Activated CD8-positive, alpha-beta memory T cell treated with anti-CD3 and anti-CD28 coated beads, Interleukin-2, amount 10 ng/mL, durations not matched to agents 7 days and 5 days (primary cell): ENCODE measurements around the gene HHAT. TPM values are rescaled to one million over a fixed set of nuclear protein-coding genes. Genes with fewer than 3 reads are reported as not detected.

Experiments
- ATAC-seq: fragments of 150-1000 bp; cut with Tn5 transposase; one replicate; pipeline ENCODE4 v1.10.0; 2021; ENCODE audit warnings: moderate library complexity
- CTCF ChIA-PET: fragments of 350-600 bp; sonication (Branson Sonifier 250); formaldehyde crosslinking; loops from one replicate; lab custom pipeline; 2021; ENCODE audit warnings: antibody characterized with exemption; lab: Charles Lee
- DNase-seq: peaks from one replicate; pipeline ENCODE4 v3.0.0-alpha.2; 2020
- H3K27ac Mint-ChIP-seq: one replicate; pipeline ENCODE4 v1.8.0; 2021; ENCODE audit warnings: mild to moderate bottlenecking, mixed read lengths
- H3K27me3 Mint-ChIP-seq: one replicate; pipeline ENCODE4 v1.8.0; 2021; ENCODE audit warnings: mixed read lengths
- H3K36me3 Mint-ChIP-seq: one replicate; pipeline ENCODE4 v1.8.0; 2021; ENCODE audit warnings: mild to moderate bottlenecking, mixed read lengths
- H3K4me1 Mint-ChIP-seq: one replicate; pipeline ENCODE4 v1.8.0; 2021; ENCODE audit warnings: mixed read lengths
- H3K4me3 Mint-ChIP-seq: one replicate; pipeline ENCODE4 v1.8.0; 2021; ENCODE audit warnings: mild to moderate bottlenecking, moderate library complexity, mixed read lengths
- H3K9me3 Mint-ChIP-seq: one replicate; pipeline ENCODE4 v1.8.0; 2022; ENCODE audit warnings: low read depth, mixed read lengths
- total RNA-seq, 2 experiments: library from RNA; stranded (reverse); gene quantifications; one replicate each; pipeline ENCODE4 v1.2.3, GENCODE V29; 2021

Gene HHAT
- total RNA-seq, 2 experiments from 2014 or later: 0.23 to 0.64 TPM

DNA sequence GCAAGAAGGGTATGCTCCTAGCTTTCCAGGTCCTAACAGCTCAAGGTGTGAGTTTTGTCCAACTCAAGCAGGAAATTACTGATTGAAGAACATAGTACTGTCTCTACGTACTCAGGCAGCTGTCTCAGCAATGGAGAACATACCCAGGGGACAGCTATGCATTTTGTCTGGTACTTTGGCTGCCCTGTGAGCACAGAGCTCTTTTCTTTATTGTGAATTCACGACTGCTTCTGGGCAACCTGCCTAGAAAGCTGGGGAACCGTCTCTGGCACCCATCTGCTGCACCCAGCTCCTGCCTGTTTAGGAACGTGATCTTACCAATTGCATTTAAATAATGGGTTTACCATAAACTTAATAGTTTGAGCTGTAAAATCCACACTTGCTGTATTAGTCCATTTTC is 258.1 kb downstream of the HHAT start:
- Mint-ChIP-seq H3K36me3 (no peaks in the 10 kb centered on the region), H3K9me3 (no peaks in the 10 kb centered on the region), H3K4me1 (peaks cover 10% of the 10 kb centered on the region), H3K27ac (no peak overlapping the region), H3K27me3 (no peaks in the 10 kb centered on the region), H3K4me3 (no peak overlapping the region)
- no peak for DNase-seq
- ATAC-seq: no peak
- CTCF ChIA-PET: interaction anchor here (1.2 to 7.4 kb wide), 3 partner anchors 363 to 547 kb away, joined by 3 to 69 read pairs (median 3); partner anchors contain the start of gene KCNH1

DNA sequence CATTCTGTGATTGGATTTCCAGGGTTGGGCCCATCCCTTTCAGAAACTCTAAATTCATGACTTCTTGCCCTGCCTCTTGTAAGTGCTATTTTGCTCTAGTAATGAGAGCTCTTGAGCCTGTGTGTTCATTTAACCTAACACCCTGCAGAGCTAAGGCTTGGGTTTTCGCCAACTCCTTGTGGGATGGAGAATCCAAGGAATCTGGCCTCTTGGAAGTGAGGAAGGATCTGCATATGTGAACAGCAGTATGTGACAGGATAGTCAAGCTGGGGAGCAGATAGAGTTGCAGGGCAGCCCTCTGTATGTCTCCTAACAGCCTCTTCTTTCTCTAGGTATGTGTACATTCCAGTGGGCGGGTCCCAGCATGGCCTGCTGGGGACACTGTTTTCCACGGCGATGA is 258.9 kb downstream of the HHAT start:
- ATAC-seq (no peak), DNase-seq (no peak)
- H3K27ac Mint-ChIP-seq: no peak overlapping the region
- no peak overlapping the region for H3K4me3 Mint-ChIP-seq
- no peaks in the 10 kb centered on the region for H3K27me3 Mint-ChIP-seq
- CTCF ChIA-PET: interaction anchor here (7.4 kb wide), 1 partner anchor 546 kb away, joined by 69 read pairs; the partner anchor contains the start of gene KCNH1
- H3K4me1 Mint-ChIP-seq: peaks cover 2% of the 10 kb centered on the region
- H3K9me3 Mint-ChIP-seq: no peaks in the 10 kb centered on the region
- no peaks in the 10 kb centered on the region for H3K36me3 Mint-ChIP-seq

DNA sequence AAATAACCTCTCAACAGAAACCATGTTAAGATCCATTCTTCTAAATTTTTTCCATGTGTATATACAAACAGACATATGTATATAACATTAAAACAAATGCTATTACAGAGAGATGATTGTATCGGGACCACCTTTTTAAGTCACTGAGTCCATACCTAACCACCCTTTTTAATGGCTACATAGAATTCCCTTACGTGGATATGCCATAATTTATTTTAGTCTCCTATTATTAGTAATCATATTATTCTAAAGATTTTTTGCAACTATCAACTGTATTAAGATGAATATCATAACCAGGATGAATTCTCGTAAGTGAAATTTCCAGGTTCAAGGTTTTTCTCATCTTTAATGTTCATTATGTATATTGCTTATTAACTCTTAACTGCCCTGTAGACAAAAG is 259.7 kb downstream of the HHAT start:
- H3K36me3 Mint-ChIP-seq: no peaks in the 10 kb centered on the region
- CTCF ChIA-PET: interaction anchor here (1.5 kb wide), 1 partner anchor 546 kb away, joined by 5 read pairs; the partner anchor contains the start of gene KCNH1
- no peak for ATAC-seq

DNA sequence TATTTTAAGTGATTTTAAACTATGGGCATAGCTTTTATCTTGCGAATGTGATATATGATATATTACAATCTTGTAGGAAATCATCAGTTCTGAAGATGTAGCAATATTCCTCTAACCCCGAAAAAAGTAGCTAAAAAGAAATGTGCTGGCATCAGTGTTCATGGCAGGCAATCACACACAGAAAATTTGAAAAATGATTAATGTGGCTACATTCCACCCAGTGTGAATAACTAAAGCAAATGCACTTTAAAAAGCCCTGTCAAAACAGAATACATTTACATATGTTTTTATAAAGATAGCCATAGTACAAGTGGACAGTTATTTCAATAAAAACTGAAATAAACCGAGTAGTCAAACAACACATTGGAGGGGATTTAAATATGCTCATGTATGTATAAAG is 260.2 kb downstream of the HHAT start:
- Mint-ChIP-seq H3K4me1 (no peaks in the 10 kb centered on the region), H3K4me3 (no peak overlapping the region), H3K27ac (no peak overlapping the region), H3K36me3 (no peaks in the 10 kb centered on the region), H3K9me3 (no peaks in the 10 kb centered on the region), H3K27me3 (no peaks in the 10 kb centered on the region)
- DNase-seq (no peak), ATAC-seq (no peak)
- CTCF ChIA-PET: interaction anchor here (0.7 to 1.5 kb wide), 2 partner anchors 215 to 545 kb away, joined by 3 to 5 read pairs; partner anchors contain the start of gene KCNH1

More for the DNA sequence above, 259.7 kb downstream of the HHAT start:
- Mint-ChIP-seq H3K27ac (no peak overlapping the region), H3K27me3 (no peaks in the 10 kb centered on the region), H3K4me1 (no peaks in the 10 kb centered on the region), H3K9me3 (no peaks in the 10 kb centered on the region), H3K4me3 (no peak overlapping the region)
- DNase-seq: no peak

DNA sequence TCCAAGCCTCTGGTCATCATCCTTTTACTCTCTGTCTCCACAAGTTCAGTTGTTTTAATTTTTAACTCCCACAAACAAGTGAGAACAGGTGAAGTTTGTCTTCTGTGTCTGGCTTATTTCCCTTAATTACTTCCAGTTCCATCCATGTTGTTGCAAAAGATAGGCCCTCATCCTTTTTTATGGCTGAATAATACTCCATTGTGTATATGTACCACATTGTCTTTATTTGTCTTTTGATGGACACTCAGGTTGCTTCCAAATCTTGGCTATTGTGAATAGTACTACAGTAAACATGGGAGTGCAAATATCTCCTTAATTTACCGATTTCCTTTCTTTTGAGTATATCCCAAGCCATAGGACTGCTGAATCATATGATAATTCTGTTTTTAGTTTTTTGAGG is 262.5 kb downstream of the HHAT start:
- Mint-ChIP-seq H3K36me3 (no peaks in the 10 kb centered on the region), H3K27ac (no peak overlapping the region), H3K4me3 (no peak overlapping the region), H3K27me3 (no peaks in the 10 kb centered on the region), H3K4me1 (no peaks in the 10 kb centered on the region), H3K9me3 (no peaks in the 10 kb centered on the region)
- DNase-seq (no peak), ATAC-seq (no peak)
- CTCF ChIA-PET: interaction anchor here (1.1 kb wide), 1 partner anchor 24 kb away, joined by 3 read pairs; no protein-coding TSS in a partner anchor

DNA sequence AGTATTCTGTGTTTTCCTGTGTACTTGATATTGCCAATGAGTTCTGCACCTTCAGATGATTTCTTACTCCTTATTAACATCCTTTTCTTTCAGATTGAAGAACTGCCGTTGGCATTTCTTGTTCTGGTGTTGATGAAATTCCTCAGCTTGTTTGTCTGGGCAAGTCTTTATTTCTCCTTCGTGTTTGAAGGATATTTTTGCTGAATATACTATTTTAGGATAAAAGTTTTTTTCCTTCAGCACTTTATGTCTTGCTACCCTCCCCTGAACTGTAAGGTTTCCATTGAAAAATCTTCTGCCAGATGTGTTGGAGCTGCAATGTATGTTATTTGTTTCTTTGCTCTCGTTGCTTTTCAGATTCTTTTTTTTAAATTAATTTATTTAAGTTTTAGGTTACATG is 265.9 kb downstream of the HHAT start:
- CTCF ChIA-PET: no interaction called here
- H3K4me3 Mint-ChIP-seq: no peak overlapping the region
- ATAC-seq: no peak

DNA sequence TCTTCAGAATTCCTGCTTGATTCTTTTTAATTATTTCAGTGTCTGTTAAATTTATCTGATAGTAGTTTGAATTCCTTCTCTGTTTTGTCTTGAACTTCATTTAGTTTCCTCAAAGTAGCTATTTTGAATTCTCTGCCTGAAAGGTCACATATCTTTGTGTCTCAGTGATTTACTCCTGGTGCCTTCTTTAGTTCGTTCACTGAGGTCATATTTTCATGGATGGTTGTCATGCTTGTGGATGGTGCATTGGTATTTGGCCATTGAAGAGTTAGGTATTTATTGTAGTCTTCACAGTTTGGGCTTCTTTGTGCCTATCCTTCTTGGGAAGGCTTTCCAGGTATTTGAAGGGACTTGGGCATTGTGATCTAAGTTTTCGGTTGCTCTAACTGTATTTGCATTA is 267.9 kb downstream of the HHAT start:
- no peak for ATAC-seq
- Mint-ChIP-seq H3K9me3 (no peaks in the 10 kb centered on the region), H3K4me3 (no peak overlapping the region), H3K36me3 (no peaks in the 10 kb centered on the region), H3K27me3 (no peaks in the 10 kb centered on the region), H3K27ac (no peak overlapping the region), H3K4me1 (peaks cover 5% of the 10 kb centered on the region)
- CTCF ChIA-PET: no interaction called here
- DNase-seq: no peak

More for the DNA sequence above, 265.9 kb downstream of the HHAT start:
- no peak for DNase-seq
- Mint-ChIP-seq H3K27ac (no peak overlapping the region), H3K4me1 (peaks cover 5% of the 10 kb centered on the region), H3K27me3 (no peaks in the 10 kb centered on the region), H3K9me3 (no peaks in the 10 kb centered on the region), H3K36me3 (no peaks in the 10 kb centered on the region)

DNA sequence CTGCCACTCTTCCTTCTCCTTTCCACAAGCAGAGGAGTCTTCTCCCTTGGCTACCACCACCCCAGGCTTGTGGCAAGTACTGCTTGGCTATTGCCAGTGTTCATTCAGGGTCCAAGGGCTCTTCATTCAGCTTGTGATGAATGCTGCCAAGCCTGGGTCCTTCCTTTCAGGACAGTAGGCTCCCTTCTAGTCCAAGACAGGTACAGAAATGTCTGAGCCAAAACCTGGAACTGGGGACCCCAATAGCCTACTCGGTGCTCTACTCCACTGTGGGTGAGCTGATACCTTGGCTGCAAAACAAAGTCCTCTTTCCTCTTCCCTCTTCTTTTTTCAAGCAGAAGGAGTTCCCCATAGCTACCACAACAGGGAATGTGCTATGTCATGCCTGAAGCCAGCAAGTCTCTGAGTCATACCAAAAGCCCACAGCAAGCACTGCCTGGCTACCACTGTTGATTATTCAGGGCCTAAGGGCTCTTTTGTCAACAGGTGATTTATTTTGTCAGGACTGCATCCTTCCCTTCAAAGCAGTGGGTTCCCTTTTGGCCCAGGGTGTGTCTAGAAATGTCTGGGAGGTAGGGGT is 268.9 kb downstream of the HHAT start:
- H3K9me3 Mint-ChIP-seq: peaks cover 2% of the 10 kb centered on the region

DNA sequence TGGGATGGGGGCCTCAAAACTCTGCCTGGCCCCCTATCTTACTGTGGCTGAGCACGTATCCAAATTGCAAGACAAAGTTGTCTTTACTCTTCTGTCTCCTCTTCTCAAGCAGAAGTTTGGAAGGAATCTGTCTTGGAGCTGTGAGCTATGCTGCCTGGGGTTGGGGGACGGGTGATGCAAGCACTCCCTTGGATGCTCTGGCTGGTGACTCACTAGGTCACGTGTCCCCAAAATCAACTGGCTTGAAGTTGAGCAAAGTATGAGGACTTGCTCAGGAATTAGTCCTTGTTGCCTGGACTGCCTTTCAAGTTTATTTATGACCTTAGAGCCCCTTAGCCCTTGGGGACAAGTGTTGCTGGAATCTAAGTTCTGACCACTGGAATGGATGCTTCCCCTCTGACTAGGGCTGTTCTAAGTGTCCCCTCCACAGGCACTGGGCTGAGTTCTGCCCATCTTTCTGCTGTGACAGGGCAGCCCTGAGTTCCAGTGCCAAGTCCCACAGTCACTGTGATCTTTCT is 269.5 kb downstream of the HHAT start:
- Mint-ChIP-seq H3K4me3 (no peak overlapping the region), H3K4me1 (peaks cover 5% of the 10 kb centered on the region), H3K27me3 (no peaks in the 10 kb centered on the region), H3K9me3 (peaks cover 2% of the 10 kb centered on the region), H3K36me3 (no peaks in the 10 kb centered on the region), H3K27ac (no peak overlapping the region)
- ATAC-seq (no peak), DNase-seq (no peak)
- CTCF ChIA-PET: no interaction called here

More for the DNA sequence above, 268.9 kb downstream of the HHAT start:
- no peaks in the 10 kb centered on the region for H3K36me3 Mint-ChIP-seq
- no peak for DNase-seq
- H3K4me3 Mint-ChIP-seq: no peak overlapping the region
- H3K4me1 Mint-ChIP-seq: peaks cover 5% of the 10 kb centered on the region
- no peaks in the 10 kb centered on the region for H3K27me3 Mint-ChIP-seq
- CTCF ChIA-PET: no interaction called here
- no peak for ATAC-seq
- H3K27ac Mint-ChIP-seq: no peak overlapping the region

DNA sequence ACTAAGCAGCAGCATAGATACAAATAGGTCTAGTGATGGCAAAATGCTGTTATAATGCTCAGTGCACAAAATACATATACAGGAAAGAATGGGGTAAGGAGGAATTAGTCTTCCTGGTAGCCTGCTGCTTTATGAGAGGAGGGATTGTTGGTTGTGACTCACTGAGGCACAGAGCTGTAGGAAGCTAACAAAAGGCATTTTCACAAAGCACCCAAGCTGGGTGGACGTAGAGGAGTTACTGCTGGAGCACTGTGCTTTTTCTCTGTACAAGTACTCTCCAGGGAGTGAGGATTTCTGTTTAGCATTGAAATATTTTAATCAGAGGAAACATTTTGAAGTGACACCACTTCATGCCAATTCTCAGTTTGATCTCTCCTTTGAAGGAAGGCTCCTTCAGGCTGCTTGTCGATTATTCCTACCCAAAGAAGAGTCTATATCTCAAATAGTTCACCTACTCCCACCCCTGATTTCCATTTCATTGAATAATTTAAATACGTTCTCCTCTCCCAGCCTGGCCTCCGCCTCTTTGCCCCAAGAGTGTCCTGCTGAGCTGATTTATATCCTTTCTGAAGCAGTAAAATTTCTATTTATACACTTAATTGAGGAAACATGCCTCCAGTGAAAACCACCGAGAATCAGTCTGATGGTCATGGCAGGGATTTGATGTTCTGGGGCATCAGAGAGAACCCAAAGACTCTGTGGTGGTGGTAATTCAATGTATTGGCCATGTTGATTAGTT is 271.9 kb downstream of the HHAT start:
- H3K9me3 Mint-ChIP-seq: peaks cover 2% of the 10 kb centered on the region
- no peaks in the 10 kb centered on the region for H3K27me3 Mint-ChIP-seq

DNA sequence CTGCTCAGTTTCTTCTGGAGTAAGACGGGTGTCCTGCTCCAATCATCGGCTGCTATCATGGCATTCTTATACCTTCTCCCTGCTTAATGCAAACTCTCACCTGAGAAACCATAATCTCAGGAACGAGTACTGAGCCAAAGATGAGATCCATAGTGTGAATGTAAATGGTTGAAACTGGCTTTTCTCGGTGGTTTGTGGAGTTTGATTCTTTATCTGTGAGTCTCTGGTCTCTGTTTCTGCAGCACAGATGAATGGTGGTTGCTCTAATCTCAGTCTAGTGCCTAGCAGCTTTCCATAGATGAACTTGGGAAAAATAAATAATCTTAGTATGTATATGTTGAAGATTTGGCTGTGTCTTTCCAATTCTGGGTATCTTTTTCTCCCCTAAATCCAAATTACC is 274.4 kb downstream of the HHAT start:
- H3K27ac Mint-ChIP-seq: no peak overlapping the region
- H3K9me3 Mint-ChIP-seq: peaks cover 2% of the 10 kb centered on the region
- CTCF ChIA-PET: no interaction called here
- DNase-seq: no peak
- no peak overlapping the region for H3K4me3 Mint-ChIP-seq
- no peaks in the 10 kb centered on the region for H3K36me3 Mint-ChIP-seq
- peaks cover under 1% of the 10 kb centered on the region for H3K4me1 Mint-ChIP-seq
- no peak for ATAC-seq
- H3K27me3 Mint-ChIP-seq: no peaks in the 10 kb centered on the region

More for the DNA sequence above, 271.9 kb downstream of the HHAT start:
- Mint-ChIP-seq H3K4me3 (no peak overlapping the region), H3K27ac (no peak overlapping the region), H3K4me1 (peaks cover 5% of the 10 kb centered on the region), H3K36me3 (no peaks in the 10 kb centered on the region)
- CTCF ChIA-PET: no interaction called here
- DNase-seq: no peak
- no peak for ATAC-seq

DNA sequence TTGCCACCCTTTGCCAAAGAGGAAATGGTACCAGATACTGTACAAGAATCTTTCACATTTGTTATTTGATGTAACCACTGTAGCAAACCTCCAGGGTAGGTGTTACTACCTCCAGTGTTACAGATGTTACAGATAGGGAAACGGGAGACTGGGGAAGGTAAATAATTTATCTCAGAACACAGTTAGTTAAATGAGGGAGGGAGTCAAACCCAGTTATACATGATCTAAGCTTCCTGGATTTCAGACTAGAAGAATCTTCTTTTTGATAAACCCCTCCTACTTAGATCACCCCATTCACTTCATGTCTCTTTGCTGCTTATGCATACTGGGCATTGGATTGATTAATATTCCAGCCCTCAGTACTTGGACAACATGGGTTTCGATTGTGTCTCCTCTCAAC is 276.4 kb downstream of the HHAT start:
- Mint-ChIP-seq H3K27me3 (no peaks in the 10 kb centered on the region), H3K9me3 (peaks cover 2% of the 10 kb centered on the region), H3K4me3 (no peak overlapping the region), H3K36me3 (no peaks in the 10 kb centered on the region), H3K4me1 (no peaks in the 10 kb centered on the region), H3K27ac (no peak overlapping the region)
- CTCF ChIA-PET: no interaction called here
- ATAC-seq (no peak), DNase-seq (no peak)

DNA sequence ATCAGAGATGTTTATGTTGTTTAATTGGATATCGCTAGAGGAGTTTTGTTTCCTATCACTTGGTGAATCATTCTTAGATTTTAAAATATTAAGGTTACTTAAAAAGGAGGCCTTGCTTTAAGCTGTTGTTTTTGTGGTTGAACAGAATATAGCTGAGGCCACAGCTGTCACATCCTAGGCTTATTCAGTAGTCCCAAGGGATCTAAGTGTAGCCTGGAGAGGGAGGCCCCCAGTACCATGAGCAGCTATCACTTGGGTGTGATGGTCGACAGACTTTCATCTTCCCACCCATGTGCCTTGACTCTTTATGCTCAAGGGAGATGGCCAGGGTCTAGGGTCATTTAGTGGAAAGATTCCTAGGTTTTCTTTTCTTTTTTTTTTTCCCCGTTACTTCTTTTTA is 278.7 kb downstream of the HHAT start:
- H3K36me3 Mint-ChIP-seq: no peaks in the 10 kb centered on the region
- CTCF ChIA-PET: no interaction called here
- H3K4me3 Mint-ChIP-seq: no peak overlapping the region
- no peak for ATAC-seq
- H3K4me1 Mint-ChIP-seq: no peaks in the 10 kb centered on the region
- no peak for DNase-seq
- no peaks in the 10 kb centered on the region for H3K9me3 Mint-ChIP-seq
- H3K27ac Mint-ChIP-seq: no peak overlapping the region
- H3K27me3 Mint-ChIP-seq: no peaks in the 10 kb centered on the region

DNA sequence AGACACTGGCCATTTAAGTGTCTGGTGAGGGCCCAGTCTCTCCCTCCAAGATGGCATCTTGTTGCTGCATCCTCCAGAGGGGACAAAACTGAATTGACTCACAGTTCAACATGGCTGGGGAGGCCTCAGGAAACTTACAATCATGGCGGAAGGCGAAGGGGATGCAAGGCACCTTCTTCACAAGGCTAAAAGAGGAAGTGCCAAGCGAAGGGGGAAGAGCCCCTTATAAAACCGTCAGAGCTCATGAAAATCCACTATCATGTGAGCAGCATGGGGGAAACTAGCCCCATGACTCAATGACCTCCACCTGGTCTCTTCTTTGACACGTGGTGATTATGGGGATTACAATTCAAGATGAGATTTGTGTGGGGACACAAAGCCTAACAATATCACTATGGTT is 280.1 kb downstream of the HHAT start:
- DNase-seq: no peak
- H3K4me3 Mint-ChIP-seq: no peak overlapping the region
- H3K9me3 Mint-ChIP-seq: no peaks in the 10 kb centered on the region
- no peak overlapping the region for H3K27ac Mint-ChIP-seq
- no peak for ATAC-seq
- no peaks in the 10 kb centered on the region for H3K4me1 Mint-ChIP-seq
- H3K27me3 Mint-ChIP-seq: no peaks in the 10 kb centered on the region
- CTCF ChIA-PET: no interaction called here
- H3K36me3 Mint-ChIP-seq: no peaks in the 10 kb centered on the region
